Brain pericyte (primary cell): ENCODE data around the gene VPS37C.

Experiments
- DNase-seq: peaks from one replicate; pipeline ENCODE4 v3.0.0-alpha.2; 2012; ENCODE audit warnings: low read depth, low spot score

Gene VPS37C

DNA sequence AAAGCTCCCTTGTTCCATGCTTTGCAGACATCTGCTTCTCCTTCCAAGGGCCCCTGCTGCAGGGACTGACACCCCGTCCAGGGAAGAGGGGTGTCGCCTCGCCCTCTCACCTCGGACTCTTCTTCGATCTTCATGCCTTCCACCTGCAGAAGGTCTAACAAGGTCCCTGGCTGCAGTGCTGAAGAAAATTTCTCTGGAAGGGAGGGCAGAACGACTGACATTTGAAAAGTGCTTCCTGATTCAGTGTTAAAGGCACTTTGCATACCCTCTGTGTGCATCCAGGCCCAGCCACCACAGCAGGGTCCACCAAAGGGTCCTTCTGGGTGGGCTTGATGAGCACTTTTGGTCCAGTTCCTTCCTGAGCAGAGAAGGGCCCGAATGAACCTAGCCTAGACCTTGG lies 28.1 kb downstream of the VPS37C start:
- DNase-seq = no peak

DNA sequence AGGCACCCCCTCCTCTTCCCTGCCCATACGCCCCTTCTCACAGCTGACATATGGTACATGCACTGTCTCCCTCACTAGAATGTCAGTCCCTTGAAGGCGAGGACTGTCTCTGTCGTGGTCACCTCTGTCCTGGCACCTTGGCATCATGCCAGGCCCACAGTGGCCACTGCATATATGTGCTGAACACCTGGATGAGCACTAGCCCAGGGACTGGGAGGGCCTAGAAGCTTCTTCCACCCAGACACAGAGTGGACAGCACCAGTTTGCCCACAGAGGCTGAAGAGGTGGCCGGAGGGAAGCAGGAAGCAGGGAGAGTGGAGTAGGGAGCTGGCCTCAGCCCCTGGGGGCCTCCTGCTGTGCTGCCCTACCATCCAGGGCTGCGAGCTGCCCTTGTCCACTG lies 28.6 kb downstream of the VPS37C start:
- DNase-seq = no peak

DNA sequence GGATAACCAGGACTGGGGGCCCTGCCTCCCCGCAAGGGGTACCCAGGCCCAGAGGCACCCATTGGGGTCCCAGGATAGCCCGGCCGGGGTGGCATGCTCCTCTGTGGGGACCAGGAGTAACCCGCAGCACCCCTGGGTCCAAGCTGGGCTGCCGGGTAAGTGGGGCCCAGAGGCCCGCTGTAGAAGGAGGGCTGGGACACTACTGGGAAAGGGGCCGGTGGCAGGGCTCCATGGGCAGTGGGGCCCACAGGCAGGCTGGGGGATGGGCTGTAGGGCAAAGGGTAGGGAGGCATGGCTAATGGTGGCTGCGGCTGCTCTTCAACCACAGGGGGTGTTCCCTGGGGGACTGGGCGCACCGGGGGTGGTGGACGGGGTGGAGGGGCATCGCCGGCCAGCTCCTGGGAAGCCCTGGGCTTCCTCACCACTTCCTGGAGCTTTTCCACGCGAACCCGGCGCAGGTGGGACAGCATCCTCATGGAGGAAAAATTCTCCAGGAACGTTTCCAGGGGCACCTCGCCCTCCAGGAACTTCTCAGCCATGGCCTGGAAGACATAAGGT lies 29.1 kb downstream of the VPS37C start:
- no peak for DNase-seq

DNA sequence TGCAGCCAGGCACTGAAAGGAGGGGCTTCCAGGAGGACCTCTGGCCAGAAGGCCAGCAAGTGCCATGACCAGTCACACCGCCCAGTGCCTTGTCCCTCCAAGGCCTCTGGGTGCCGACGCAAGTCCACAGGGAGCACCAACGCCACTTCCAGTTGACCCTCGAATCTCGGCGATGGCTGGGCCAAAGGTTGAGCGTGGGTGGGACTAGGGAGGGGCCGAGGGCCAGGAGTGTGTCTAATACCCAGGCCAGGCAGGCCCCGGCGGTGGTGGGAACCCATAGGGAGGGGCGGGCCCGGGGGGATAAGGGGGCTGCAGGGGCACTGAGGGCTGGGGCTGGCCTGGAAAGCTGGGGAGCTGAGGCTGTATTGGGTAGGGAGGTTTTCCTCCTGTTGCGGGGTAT lies 29.6 kb downstream of the VPS37C start:
- no peak for DNase-seq

DNA sequence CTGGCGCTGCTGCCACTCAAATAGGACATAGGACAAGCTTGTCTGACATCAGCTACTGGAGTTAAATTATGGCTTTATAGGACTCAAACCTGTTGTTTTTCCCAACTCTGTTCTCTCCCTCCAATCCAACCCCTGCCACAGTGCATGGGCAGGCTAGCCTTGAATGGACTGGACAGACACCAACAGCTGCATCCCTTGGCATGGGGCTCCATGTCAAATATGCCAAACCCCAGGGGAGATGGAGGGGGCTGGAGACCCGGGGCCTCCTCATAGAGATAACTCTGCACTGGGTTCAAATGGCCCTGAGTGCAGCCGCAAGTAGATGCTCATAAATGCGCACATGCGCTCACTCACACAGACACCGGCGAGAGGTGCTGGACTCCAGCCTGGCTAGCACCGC lies 30.0 kb downstream of the VPS37C start:
- DNase-seq = no peak

DNA sequence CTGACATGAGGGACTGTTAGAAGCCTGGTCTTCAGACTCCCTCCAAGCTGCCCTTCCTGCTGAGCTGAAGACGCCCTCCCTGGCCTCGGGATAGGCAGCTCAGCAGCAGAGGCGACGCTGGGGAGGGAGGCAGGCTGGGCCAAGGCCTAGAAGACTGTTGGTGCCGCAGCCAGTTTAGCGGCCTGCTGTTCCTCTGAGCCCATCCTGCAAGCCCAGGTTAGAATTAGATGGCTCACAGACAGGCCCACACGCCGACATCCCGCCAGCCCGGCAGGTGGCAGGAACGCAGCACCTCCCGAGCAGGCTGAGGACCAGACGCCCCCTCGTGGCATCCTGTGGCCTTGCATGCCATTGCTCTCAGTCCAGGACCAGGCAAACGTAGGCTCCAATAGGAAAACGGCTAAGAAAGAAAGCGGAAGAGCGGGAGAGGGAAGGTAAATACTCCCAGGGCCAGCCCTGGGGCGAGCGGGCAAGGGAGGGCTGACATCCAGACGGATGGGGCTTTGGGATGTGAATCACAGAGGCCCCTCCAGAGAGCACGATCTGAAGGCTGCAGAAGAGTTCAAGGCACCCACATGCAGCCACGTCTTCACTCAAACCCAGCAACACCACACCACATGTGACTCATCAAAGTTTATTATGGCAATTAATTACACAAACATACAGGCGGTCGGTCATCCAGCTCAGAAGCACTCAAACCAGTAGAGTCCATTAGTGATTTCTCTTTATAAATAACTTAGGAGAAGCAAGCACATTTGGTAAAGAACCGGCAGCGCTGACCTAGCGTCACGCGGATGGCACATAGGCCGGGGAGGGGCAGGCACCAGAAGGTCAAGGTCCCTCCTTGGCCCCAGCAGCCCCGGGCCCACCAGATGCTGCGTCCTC lies 31.3 kb downstream of the VPS37C start:
- DNase-seq = peak; percentile 65

DNA sequence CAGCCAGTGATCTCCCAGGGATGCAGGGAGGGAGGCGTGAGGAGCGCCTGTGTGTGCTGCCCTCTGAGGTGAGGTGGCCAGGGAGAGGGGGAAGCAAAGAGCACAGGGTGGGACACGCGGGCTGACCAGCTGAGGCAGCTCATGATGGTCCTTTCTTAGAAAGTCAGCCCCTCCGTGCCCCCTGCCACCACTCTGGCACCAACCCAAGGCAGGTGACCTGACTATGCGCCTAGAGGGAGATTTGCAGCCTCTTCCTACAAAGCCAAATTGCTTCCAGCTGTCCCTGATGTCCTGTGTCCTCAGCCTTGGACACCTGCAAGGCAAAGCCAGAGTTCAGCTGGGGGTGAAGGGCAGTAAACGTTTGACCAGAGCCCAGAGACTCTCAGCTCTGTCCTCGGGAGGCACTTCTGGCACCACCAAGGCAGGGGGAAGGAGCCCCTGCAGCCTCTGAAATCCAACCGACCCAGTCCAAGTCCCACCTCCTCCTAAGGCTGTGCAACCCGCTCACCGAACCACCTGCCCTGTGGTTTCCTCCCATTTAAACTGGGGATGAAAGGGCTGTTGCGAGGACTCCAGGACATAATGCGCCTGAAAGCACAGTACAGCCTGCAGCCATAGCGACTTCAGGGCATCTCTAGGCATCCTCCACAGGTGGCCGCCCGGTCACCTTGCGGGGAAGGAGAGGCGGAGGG lies 32.1 kb downstream of the VPS37C start:
- DNase-seq = no peak

DNA sequence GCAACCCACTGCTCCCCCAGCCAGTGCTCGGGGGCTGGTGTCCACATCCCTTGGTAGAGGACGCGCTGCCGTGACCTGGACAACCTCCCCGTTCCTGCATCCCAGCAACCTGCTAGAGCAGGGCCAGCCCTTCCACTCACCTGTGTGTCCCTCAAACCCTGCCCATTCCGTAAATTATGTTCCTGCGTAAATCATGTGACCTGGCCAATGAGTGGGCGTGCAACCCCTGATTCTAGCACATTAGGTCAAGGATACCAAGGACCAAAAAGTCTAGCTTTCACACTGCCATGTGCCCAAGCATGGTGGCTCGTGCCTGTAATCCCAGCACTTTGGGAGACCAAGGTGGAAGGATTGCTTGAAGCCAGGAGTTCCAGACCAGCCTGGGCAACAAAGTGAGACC lies 33.2 kb downstream of the VPS37C start:
- no peak for DNase-seq

DNA sequence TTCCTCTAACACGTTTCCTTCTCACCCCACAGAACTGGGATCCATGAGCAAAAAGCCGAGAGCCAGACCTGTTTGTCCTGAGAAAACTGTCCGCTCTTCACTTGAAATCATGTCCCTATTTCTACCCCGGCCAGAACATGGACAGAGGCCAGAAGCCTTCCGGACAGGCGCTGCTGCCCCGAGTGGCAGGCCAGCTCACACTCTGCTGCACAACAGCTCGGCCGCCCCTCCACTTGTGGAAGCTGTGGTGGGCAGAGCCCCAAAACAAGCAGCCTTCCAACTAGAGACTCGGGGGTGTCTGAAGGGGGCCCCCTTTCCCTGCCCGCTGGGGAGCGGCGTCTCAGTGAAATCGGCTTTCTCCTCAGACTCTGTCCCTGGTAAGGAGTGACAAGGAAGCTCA lies 35.0 kb downstream of the VPS37C start:
- DNase-seq = no peak

DNA sequence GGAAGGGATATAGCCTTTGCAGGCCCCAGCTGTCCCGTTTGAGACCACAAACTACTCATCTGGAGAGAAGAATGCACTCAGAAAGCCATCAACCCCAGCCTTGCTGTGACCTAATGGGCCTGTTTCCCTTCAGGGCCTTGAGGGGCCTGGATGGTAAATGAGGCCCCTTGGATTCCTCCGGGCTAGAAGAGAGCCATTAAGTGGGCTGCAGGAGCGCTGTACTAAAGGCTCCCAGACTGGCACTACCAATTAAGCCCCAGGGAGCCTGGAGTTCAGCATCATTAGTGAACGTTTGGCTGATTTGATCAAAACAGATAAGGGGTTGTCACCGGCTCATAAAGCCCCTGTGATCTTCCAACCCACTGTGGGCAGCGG lies 35.9 kb downstream of the VPS37C start:
- no peak for DNase-seq

DNA sequence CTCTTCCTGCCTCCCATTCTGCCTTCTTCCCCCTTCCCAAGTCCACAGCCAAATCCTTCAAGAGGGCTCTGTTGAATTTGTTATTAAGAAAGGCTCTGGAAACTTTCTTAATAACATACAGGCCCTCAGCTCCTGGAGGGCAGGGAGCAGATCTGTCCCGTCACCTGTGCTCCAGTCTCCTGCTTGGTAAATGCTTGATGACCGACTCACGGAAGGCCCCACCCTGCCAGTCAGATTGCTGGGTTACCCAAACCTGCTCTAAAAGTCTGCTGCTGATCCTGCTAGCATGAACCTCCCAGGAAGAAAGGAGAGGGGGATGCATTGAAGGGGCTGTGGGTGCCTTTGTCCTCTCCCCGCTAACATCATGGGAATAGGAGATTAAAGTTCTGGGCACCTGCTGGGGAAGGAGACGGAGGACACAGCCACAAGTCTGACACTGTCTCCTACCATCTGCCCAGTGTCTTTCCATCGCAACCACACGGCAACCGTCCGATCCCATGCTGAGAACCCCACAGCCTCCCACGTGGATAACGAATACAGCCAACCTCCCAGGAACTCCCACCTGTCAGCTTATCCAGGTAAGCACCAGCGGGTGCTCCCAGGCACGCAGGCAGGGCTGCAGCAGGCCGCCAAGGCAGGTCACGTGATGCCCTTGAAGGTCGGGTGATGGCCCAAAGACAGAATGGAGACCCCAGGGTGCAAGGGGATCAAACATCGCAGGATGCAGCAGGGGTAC lies 36.5 kb downstream of the VPS37C start:
- DNase-seq = no peak

DNA sequence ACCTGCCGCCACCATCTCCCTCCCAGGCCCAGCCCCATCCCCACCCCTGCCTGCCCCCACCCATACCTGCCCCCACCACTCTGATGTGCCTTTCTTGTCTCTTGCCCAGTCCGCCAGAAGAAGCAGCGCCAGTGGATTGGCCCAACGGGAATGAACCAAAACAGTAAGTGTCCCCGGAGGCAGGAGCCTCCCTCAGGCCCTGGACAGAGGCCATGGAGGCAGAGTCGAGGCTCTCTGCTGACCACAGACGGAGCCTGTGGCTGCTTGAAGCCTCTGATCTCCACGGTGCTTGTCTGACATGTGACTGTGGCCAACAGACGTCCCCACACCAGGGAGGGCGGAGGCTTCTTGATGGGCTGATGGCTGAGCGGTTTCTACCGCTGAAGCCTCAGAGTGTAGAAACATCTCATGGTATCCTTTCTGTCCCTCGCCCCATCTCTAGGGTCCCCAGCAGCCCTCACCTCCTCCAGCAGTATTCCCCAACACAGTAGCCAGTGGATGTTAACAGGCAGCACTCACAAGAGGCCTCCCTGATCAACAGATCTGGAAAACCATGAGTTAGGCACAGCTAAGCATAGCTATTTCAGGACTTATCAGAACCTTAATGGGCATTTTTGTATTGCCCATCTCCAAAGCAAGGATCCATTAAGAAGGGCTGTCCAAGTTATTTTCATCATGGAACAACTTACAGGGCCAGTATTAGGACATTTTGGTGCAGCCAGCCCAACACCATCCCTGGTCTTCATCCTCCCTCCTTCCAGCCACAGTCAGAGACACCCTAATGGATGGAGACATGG lies 37.3 kb downstream of the VPS37C start:
- no peak for DNase-seq

DNA sequence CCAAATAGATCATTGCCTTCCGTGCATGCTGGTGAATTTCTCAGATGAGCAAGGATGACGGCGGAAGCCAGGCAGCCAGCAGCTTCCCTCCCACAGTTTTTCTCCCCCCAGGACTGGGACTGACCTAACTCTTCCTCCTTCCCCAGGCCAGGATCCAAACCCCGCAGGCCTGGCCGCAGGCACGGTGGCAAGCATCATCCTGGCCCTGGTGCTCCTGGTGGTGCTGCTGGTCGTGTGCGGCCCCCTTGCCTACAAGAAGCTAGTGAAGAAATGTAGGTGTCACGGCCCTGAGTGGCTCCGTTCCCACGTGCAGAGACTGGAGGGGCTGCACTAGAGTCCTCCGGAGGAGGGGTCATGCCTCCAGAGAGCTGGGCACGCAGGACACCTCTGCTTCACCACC lies 38.5 kb downstream of the VPS37C start:
- DNase-seq = no peak

DNA sequence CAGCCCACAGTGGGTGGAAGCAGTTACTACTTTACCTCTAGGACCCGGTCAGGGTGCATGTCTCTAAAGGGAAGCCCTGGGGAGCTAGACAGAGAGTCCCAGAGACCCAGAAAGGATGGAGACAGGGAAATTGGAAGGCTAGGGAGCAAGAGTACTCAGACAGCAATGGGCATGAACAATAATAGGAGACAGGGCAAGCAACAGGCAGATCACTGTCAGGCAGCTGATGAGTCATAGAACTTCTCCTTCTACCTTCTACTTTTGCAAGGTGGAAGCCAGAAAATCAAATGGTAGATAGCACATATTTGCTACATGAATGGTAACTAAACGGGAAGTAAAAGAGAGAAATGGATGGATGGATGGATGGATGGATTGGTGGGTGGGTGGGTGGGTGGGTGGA lies 39.3 kb downstream of the VPS37C start:
- no peak for DNase-seq

DNA sequence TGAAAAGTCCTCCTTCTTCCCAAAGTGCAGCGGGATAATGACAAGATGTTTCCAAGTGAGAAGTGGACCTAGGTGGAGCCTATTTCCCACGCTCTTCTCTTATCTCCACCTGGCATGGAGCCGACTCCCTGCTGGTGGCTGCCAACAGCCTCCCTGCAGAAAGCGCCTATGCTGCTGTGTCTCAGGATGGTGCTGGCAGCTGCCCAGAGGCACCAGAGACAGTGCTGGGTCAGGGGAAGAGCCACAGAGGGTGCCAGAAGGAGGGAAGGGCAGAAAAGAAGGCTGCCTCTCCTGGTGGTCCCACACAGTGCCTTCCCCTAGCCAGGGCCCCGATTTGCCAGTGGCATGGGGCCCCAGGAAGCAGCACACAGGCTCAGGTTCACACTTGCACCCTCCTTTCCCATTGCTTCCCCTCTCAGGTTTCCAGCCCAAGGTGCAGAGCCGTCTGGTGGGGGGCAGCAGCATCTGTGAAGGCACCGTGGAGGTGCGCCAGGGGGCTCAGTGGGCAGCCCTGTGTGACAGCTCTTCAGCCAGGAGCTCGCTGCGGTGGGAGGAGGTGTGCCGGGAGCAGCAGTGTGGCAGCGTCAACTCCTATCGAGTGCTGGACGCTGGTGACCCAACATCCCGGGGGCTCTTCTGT lies 39.9 kb downstream of the VPS37C start:
- DNase-seq = no peak

DNA sequence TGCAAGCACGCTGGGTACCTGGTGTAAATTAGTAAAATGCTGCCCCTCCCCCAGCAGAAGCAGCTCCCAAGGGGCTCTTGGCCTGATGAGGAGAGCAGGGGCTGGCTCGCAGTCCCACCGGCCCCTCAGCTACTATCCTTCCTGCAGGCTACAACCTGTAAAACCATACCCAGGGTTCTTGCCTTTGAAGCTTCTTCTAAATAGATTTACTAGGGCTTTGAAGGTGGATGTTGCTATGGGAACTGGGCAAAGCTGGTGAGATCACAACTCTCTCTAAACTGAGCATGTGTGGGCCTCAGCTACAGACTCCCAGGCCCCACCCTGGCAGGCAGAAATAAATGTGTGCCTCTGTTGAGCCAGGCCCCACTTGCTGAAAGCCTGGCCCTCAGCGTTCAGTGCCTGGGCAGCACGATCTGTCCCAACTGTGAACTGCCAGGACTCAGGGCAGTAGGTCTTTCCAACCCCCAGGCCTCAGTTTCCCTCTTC lies 40.5 kb downstream of the VPS37C start:
- DNase-seq = no peak

DNA sequence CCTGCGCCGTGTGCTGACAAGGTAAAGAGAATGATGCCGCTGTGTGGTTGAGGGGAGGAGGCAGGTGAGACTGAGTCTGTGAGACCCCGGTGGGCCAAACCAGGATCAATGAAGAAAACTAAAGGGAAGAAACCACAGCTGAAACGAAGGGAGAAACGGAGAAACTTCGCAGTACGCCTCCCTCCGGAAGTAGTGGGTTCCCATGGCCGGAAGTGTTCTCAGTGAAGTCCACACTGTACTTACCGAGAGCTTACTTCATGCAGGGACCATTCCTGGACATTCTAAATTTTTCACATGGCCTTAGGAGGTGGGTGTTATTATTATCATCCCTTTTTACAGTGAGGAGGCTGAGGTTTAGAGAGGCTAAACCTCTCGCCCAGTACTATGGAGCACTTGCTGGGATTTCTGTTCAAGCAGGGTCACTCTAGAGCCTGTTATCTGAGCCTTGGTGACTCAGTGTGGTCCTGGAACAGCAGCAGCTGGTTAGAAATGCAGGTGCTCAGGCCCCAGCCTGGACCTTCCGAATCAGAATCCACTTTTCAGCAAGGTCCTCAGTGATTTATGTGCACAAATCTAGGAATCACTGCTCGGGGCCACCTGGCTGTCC lies 41.0 kb downstream of the VPS37C start:
- no peak for DNase-seq

DNA sequence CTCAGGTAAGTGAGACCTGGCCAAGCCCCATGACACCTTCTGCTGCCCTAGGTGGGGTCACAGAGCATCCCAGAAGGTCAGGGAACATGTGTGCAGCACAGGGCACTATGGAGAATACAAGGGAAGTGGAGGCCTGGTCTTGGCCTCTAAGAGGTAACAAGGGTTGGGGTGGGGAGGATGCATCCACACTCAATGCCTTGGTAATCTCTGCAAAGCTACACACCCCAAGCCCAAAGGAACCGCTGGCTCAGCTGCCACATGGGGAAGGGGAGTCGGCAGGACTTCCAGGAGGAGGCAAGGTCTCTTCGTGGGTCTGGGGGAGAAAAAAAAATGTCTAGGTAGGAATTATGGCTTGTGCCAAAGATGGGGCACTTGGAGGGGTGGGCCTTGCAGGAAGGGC lies 41.7 kb downstream of the VPS37C start:
- DNase-seq = no peak

DNA sequence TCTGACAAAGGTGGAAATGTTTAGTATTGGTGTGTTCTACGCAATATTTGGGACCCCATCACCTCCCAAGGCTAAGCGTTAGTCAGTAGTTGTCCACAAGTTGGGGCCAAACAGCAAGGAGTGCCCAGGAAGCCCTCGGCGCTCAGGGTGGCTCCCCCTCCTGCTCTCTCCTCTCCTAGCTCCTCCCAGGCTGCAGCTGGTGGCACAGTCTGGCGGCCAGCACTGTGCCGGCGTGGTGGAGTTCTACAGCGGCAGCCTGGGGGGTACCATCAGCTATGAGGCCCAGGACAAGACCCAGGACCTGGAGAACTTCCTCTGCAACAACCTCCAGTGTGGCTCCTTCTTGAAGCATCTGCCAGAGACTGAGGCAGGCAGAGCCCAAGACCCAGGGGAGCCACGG lies 42.2 kb downstream of the VPS37C start:
- no peak for DNase-seq

DNA sequence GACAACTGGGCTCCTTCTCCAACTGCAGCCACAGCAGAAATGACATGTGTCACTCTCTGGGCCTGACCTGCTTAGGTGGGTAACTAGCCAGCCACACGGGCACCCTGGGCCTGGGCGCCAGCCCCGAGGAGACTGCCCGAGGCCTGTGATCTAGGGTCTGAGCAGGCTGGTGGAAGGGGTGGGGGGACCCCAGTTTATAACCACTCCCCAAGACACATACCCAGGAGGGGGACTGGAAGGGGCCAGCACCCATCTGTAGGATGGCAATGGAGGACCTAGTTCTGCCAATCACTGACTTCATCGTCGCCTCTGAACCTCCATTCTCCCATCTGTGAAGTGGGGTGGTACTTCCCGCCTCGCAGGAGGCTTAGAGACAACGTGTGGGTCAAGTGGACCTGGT lies 42.8 kb downstream of the VPS37C start:
- no peak for DNase-seq
